Calu3 (cell line): Measurements from ENCODE around the gene PCDHGA7. TPM values are rescaled to one million over a fixed set of nuclear protein-coding genes. Genes with fewer than 3 reads are reported as not detected.
"Not testable (repeated sequence)": the region's sequence is repeated elsewhere in the genome, so short reads cannot be mapped to it uniquely, and the experiment has no call there.

ENCODE experiments used
- BruUV-seq: library from RNA; stranded (reverse); fragments of 400-500 nt; replicated peaks from 2 replicates; lab custom pipeline; 2021; lab: Mats Ljungman, UMichigan
- CTCF ChIA-PET: fragments of 300-600 bp; sonication (Branson Sonifier 250); formaldehyde crosslinking; loops from one replicate; lab custom pipeline; 2022; ENCODE audit warnings: antibody characterized with exemption; lab: Charles Lee
- DNase-seq: peaks from one replicate; pipeline ENCODE4 v3.0.0; 2022
- H3K27ac Mint-ChIP-seq: one replicate; pipeline ENCODE4 v1.8.0; 2022; ENCODE audit warnings: mixed read lengths; ENCODE audit not compliant: unreplicated experiment
- H3K27me3 Mint-ChIP-seq: one replicate; pipeline ENCODE4 v1.8.0; 2022; ENCODE audit warnings: mixed read lengths; ENCODE audit not compliant: unreplicated experiment
- H3K36me3 Mint-ChIP-seq: one replicate; pipeline ENCODE4 v1.8.0; 2022; ENCODE audit warnings: mild to moderate bottlenecking, moderate library complexity, mixed read lengths; ENCODE audit not compliant: insufficient read depth, unreplicated experiment
- H3K4me1 Mint-ChIP-seq: one replicate; pipeline ENCODE4 v1.8.0; 2022; ENCODE audit warnings: mild to moderate bottlenecking, low read depth, mixed read lengths; ENCODE audit not compliant: unreplicated experiment
- H3K4me3 Mint-ChIP-seq: one replicate; pipeline ENCODE4 v1.8.0; 2022; ENCODE audit warnings: mild to moderate bottlenecking, low read depth, moderate library complexity, mixed read lengths; ENCODE audit not compliant: unreplicated experiment
- H3K9me3 Mint-ChIP-seq: one replicate; pipeline ENCODE4 v1.8.0; 2022; ENCODE audit warnings: low read depth, mixed read lengths; ENCODE audit not compliant: unreplicated experiment
- CTCF ChIP-seq: fragments of 200-600 bp; IDR thresholded peaks from one replicate; pipeline ENCODE4 v1.8.0; 2022; ENCODE audit warnings: antibody characterized with exemption; ENCODE audit not compliant: unreplicated experiment
- intact Hi-C: fragments of 100-400 bp; cut with micrococcal nuclease; formaldehyde crosslinking; loops from one replicate; pipeline ENCODE4 v1.10.0; 2022; ENCODE audit not compliant: unreplicated experiment
- total RNA-seq: library from RNA; stranded (reverse); gene quantifications from 2 replicates; pipeline ENCODE4 v1.2.3, GENCODE V29; 2022

Gene PCDHGA7
- total RNA-seq, 1 experiment from 2014 or later, result 0.90 TPM

- Mint-ChIP-seq H3K36me3 (peaks cover 28% of the 10 kb centered on the region), H3K27ac (no peak within 1 kb of the TSS), H3K27me3 (no peaks in the 10 kb centered on the region), H3K4me3 (no peak within 1 kb of the TSS), H3K4me1 (peaks cover 24% of the 10 kb centered on the region), H3K9me3 (peaks cover 16% of the 10 kb centered on the region)
- no peak for TF ChIP-seq CTCF
- BruUV-seq, result no TSS peak
- intact Hi-C loops, result no loop called here
- CTCF ChIA-PET, result no interaction called here
- no peak for DNase-seq
Observed at GRCh38 chr5:141412854-141413539, 30.5 kb downstream of the PCDHGA7 start, which contains the start of gene PCDHGA10. Gene PCDHGA10, plus strand, starts transcription at chr5:141412987. Its CDS starts 189 bp downstream, at chr5:141413176.

GRCh38 chr5:141413540-141414069 lies 31.1 kb downstream of the PCDHGA7 start:
- intact Hi-C loops, result no loop called here
- no peak for TF ChIP-seq CTCF
- Mint-ChIP-seq H3K36me3 (peaks cover 29% of the 10 kb centered on the region), H3K4me1 (peaks cover 20% of the 10 kb centered on the region), H3K27me3 (no peaks in the 10 kb centered on the region), H3K4me3 (no peak overlapping the region), H3K27ac (no peak overlapping the region), H3K9me3 (peaks cover 20% of the 10 kb centered on the region)
- no TSS peak for BruUV-seq
- DNase-seq, result no peak
- CTCF ChIA-PET, result no interaction called here

GRCh38 chr5:141414548-141415274 lies 32.2 kb downstream of the PCDHGA7 start:
- BruUV-seq, CTCF ChIA-PET, intact Hi-C loops, DNase-seq, H3K27me3 Mint-ChIP-seq, H3K27ac Mint-ChIP-seq, H3K4me3 Mint-ChIP-seq: not testable (repeated sequence)
- peaks cover 20% of the 10 kb centered on the region for H3K9me3 Mint-ChIP-seq
- H3K36me3 Mint-ChIP-seq, result peaks cover 36% of the 10 kb centered on the region
- H3K4me1 Mint-ChIP-seq, result peaks cover 15% of the 10 kb centered on the region

GRCh38 chr5:141415275-141415618 lies 32.7 kb downstream of the PCDHGA7 start:
- H3K9me3 Mint-ChIP-seq, result peaks cover 21% of the 10 kb centered on the region
- H3K27me3 Mint-ChIP-seq, BruUV-seq, intact Hi-C loops, DNase-seq, H3K4me3 Mint-ChIP-seq, H3K27ac Mint-ChIP-seq, CTCF ChIA-PET: not testable (repeated sequence)
- H3K36me3 Mint-ChIP-seq, result peaks cover 34% of the 10 kb centered on the region
- H3K4me1 Mint-ChIP-seq, result peaks cover 11% of the 10 kb centered on the region

- CTCF ChIA-PET, result interaction anchor here (0.6 to 1.7 kb wide), 14 partner anchors 9 to 202 kb away, joined by 3 to 14 read pairs (median 5); partner anchors contain the start of genes DIAPH1, PCDHB14, PCDHGA9 and PCDHGB5
- BruUV-seq, H3K27me3 Mint-ChIP-seq, H3K4me1 Mint-ChIP-seq: not testable (repeated sequence)
- H3K27ac Mint-ChIP-seq, result peak within 1 kb of the TSS; percentile 66
- intact Hi-C loops, result loop anchor here (1.0 kb wide), 2 partner anchors 107 to 141 kb away; no protein-coding TSS in a partner anchor
- peaks cover 20% of the 10 kb centered on the region for H3K9me3 Mint-ChIP-seq
- TF ChIP-seq CTCF, result peak; percentile 75
- peak; percentile 88 for DNase-seq
- peaks cover 37% of the 10 kb centered on the region for H3K36me3 Mint-ChIP-seq
- peak within 1 kb of the TSS; percentile 69 for H3K4me3 Mint-ChIP-seq
Observed at GRCh38 chr5:141417494-141418172, 35.1 kb downstream of the PCDHGA7 start, which contains the start of gene PCDHGB7. Gene PCDHGB7, plus strand, starts transcription at chr5:141417677. Its CDS starts 183 bp downstream, at chr5:141417860.
